KMS-11 (cell line): ENCODE measurements around the gene SOX8.

ENCODE experiments used
- H2AFZ ChIP-seq: fragments of 200-600 bp; sonication (generic); 2 replicates; pipeline ENCODE4 v1.6.1; 2016; ENCODE audit warnings: antibody characterized with exemption, mixed run types, low read depth
- H3K27ac ChIP-seq: fragments of 200-600 bp; sonication (generic); 2 replicates; pipeline ENCODE4 v1.6.1; 2016; ENCODE audit warnings: mild to moderate bottlenecking, mixed run types
- H3K27me3 ChIP-seq: fragments of 200-600 bp; sonication (generic); 2 replicates; pipeline ENCODE4 v1.6.1; 2017; ENCODE audit warnings: mild to moderate bottlenecking, low read depth, mixed run types, moderate library complexity; ENCODE audit not compliant: insufficient read depth
- H3K36me3 ChIP-seq: fragments of 200-600 bp; sonication (generic); 2 replicates; pipeline ENCODE4 v1.6.1; 2017; ENCODE audit warnings: mild to moderate bottlenecking, mixed run types; ENCODE audit not compliant: insufficient read depth
- H3K4me1 ChIP-seq: fragments of 200-600 bp; sonication (generic); 2 replicates; pipeline ENCODE4 v1.6.1; 2016; ENCODE audit warnings: mild to moderate bottlenecking, low read depth, mixed run types; ENCODE audit not compliant: poor library complexity, severe bottlenecking
- H3K4me2 ChIP-seq: fragments of 200-600 bp; sonication (generic); 2 replicates; pipeline ENCODE4 v1.7.0; 2016; ENCODE audit warnings: mild to moderate bottlenecking, mixed run types
- H3K4me3 ChIP-seq: fragments of 200-600 bp; sonication (generic); IDR thresholded peaks from 2 replicates; pipeline ENCODE4 v1.6.1; 2017; ENCODE audit warnings: low read depth, low read length, mixed read lengths; ENCODE audit not compliant: insufficient read depth
- H3K79me2 ChIP-seq: fragments of 200-600 bp; sonication (generic); 2 replicates; pipeline ENCODE4 v1.6.1; 2016; ENCODE audit warnings: low read depth, mixed run types; ENCODE audit not compliant: insufficient read depth
- H3K9ac ChIP-seq: fragments of 200-600 bp; sonication (generic); 2 replicates; pipeline ENCODE4 v1.6.1; 2016; ENCODE audit warnings: mild to moderate bottlenecking, mixed run types
- H4K20me1 ChIP-seq: fragments of 200-600 bp; sonication (generic); 2 replicates; pipeline ENCODE4 v1.6.1; 2016; ENCODE audit warnings: mild to moderate bottlenecking, mixed run types; ENCODE audit not compliant: insufficient read depth
- CTCF ChIP-seq: fragments of 200-600 bp; sonication (generic); conservative IDR thresholded peaks from 2 replicates; pipeline ENCODE4 v1.6.1; 2017; ENCODE audit warnings: low read depth, mild to moderate bottlenecking, antibody characterized with exemption, low read length, moderate library complexity, mixed read lengths

The SOX8 gene

GRCh38 chr16:1009358-1010150 lies 28.0 kb downstream of the SOX8 start:
- H3K9ac ChIP-seq = no peak overlapping the region
- no peaks in the 10 kb centered on the region for H3K4me1 ChIP-seq
- no peaks in the 10 kb centered on the region for H3K79me2 ChIP-seq
- no peaks in the 10 kb centered on the region for H4K20me1 ChIP-seq
- no peaks in the 10 kb centered on the region for H3K36me3 ChIP-seq
- H3K27ac ChIP-seq = no peak overlapping the region
- no peak overlapping the region for H2AFZ ChIP-seq
- H3K4me2 ChIP-seq = no peak overlapping the region
- peaks cover 88% of the 10 kb centered on the region for H3K27me3 ChIP-seq
- TF ChIP-seq CTCF = no peak
- no peak overlapping the region for H3K4me3 ChIP-seq

- TF ChIP-seq CTCF = no peak
- no peaks in the 10 kb centered on the region for H4K20me1 ChIP-seq
- H3K36me3 ChIP-seq = no peaks in the 10 kb centered on the region
- no peak overlapping the region for H3K4me3 ChIP-seq
- peaks cover 93% of the 10 kb centered on the region for H3K27me3 ChIP-seq
- no peak overlapping the region for H2AFZ ChIP-seq
- H3K27ac ChIP-seq = no peak overlapping the region
- H3K4me1 ChIP-seq = no peaks in the 10 kb centered on the region
- H3K4me2 ChIP-seq = no peak overlapping the region
- H3K79me2 ChIP-seq = no peaks in the 10 kb centered on the region
- no peak overlapping the region for H3K9ac ChIP-seq
Observed at GRCh38 chr16:1010251-1010650, 28.7 kb downstream of the SOX8 start.

- Histone ChIP-seq H3K4me3 (no peak overlapping the region), H3K27me3 (peaks cover 93% of the 10 kb centered on the region), H3K79me2 (no peaks in the 10 kb centered on the region), H3K27ac (no peak overlapping the region), H3K36me3 (no peaks in the 10 kb centered on the region), H3K9ac (no peak overlapping the region), H3K4me2 (no peak overlapping the region), H3K4me1 (no peaks in the 10 kb centered on the region), H4K20me1 (no peaks in the 10 kb centered on the region), H2AFZ (no peak overlapping the region)
- TF ChIP-seq CTCF = no peak
Observed at GRCh38 chr16:1010815-1011214, 29.2 kb downstream of the SOX8 start.

- Histone ChIP-seq H3K27ac (no peak overlapping the region), H2AFZ (no peak overlapping the region), H4K20me1 (no peaks in the 10 kb centered on the region), H3K36me3 (no peaks in the 10 kb centered on the region), H3K4me1 (no peaks in the 10 kb centered on the region), H3K79me2 (no peaks in the 10 kb centered on the region), H3K4me3 (no peak overlapping the region), H3K4me2 (no peak overlapping the region), H3K27me3 (peaks cover 95% of the 10 kb centered on the region), H3K9ac (no peak overlapping the region)
- no peak for TF ChIP-seq CTCF
Observed at GRCh38 chr16:1011316-1012082, 29.9 kb downstream of the SOX8 start.
